ENCODE measurements around the gene MAP3K8.
"Not testable (repeated sequence)": the region's sequence is repeated elsewhere in the genome, so short reads cannot be mapped to it uniquely, and the experiment has no call there.

MAP3K8 gene

DNA sequence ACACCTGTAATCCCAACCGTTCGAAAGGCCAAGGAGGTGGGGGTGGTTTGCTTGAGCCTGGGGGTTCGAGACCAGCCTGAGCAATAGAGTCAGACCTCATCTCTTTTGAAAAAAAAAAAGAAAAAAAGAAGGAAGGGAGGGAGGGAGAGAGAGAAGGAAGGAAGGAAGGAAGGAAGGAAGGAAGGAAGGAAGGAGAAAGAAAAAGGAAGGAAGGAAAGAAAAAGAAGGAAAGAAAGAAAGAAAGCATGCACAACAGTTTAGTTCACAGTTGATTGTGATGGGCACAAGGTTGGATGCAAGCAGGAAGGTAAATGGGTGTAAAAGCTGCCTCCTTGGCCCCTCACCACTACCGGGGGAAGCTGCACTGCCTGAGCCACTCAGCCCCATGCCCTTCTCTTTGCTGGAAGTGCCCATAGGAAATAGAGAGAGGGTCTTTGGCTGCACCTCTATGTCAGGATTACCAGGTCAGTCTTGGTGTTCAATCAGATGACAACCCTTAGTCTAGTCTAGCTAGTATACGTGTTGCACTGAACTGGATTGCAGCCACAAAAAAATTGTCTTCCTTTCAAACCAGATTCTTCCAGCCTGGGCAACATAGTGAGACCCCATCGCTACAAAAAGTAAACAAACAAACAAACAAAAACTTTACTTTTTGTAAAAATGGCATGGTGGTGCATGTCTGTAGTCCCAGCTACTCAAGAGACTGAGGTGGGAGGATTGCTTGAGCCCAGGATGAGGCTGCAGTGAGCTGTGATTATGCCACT is 20.0 kb downstream of the MAP3K8 start:
- no peak for DNase-seq

DNA sequence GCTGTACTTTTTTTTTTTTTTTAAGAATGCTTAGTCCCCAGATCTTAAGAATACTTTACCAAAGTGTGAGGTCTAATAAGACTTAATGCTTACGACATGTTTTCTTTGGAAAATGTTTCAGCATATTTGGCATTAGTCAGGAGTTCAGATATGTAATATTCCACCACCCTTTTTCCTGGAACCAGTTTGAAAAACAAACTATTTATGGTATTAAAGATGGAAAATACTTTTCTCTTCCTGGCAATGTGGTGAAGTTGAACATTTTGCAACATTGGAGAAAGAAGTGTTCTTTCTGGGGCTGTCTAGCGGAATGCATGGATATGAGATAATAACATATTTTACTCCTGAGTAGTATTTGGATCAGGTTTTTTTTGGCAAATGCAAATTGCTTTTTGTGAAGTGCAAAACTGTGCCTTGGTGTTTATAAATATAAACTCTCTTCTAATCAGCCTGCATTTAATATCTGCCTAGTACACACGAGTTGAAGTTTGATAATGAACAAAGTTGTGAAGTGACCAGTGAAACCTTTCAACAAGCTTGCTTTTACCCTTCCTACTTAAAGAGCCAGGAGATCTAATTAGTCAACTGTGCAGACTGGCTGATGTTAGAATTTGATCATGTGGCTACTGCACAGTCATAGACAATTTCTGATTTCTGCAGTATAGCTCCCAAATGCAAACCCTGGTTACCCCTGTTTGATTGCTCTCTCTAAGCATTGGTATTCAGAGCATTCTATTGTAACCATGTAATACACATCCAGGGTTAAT is 20.9 kb downstream of the MAP3K8 start:
- no peak for DNase-seq

DNA sequence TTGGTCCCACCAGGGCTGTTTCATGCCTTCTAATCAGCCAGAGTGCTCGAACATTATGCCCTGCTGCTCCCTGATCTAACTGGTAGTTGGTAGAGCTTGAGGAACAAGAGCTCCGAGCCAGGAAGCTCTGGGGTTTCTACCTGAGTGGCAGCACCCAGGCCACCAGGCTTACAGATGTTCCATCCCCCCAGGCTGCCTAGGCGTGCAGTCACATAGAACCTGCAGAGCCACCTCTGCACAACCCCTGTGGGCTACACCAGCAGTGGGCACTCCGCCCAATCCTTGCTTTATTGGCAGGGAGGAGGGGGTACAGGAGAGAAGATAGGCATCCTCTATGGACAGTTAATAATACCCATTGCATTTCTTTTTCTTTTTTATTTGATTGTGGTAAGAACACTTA is 21.8 kb downstream of the MAP3K8 start:
- no peak for DNase-seq

DNA sequence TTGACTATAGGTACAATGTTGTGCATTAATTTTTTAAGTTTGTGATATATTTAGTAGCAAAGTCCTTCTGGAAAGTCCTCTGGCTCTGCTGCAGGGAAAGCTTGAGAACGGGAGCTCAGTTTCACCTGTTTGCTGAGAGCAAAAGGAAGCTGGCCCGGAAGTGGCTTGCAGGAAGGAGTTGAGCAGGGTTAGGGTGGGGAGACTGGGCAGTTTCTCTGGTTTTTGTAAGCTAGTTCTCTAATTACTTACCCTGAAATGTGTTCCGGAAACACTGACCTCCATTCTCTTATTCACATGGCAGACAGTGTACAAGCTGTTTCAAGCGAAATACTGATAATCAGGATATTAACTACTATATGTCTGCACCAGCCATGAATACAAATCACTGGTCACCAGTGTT is 22.3 kb downstream of the MAP3K8 start:
- DNase-seq = no peak

DNA sequence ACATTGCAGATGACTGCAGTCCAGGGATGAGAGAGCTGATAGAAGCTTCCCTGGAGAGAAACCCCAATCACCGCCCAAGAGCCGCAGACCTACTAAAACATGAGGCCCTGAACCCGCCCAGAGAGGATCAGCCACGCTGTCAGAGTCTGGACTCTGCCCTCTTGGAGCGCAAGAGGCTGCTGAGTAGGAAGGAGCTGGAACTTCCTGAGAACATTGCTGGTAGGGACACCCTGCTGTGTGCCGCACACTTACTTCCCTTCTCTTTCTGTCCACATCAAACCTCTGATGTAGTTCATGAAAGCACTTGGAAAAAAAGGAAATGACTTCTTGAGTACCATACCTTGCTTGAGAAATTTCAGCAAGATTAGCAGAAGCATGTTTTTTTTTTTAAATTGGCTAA is 25.3 kb downstream of the MAP3K8 start:
- no peak for DNase-seq

DNA sequence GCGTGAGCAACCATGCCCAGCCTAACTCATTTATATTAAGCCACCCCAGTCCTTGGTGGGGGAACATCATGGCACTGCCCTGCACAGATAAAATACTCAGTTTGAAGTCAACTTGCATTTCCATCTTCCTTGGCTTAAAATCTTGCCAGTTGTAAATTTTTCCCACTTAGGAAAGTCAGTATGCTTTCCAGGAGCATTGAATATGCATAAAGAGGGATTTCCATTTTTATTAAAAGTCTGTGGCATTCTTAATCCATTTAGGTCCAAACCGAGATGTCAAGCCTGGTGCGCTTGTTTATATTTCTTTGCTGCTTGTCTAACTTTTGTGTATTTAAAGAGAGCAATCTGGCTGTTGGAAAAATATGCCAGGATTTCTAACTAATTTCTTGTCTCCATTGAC is 26.1 kb downstream of the MAP3K8 start:
- no peak for DNase-seq

DNA sequence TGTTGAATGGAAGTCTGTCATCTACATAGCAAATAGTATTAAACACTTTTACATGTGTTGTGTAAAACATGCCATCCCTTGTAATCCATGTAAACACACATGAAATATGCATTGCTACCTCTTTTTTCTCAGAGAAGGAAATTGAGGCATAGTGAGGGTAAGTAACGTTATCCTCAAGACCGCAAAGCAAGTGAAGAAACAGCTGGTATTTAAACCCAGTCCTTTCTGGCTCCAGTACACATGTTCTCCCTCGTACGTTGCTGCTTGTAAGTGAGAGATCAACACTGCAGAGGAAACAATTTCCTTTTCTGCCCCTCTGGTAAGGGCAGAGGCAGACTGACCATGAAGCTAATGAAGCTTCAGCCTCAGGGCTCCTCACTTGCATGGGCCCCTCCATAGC is 28.5 kb downstream of the MAP3K8 start:
- no peak for DNase-seq

DNA sequence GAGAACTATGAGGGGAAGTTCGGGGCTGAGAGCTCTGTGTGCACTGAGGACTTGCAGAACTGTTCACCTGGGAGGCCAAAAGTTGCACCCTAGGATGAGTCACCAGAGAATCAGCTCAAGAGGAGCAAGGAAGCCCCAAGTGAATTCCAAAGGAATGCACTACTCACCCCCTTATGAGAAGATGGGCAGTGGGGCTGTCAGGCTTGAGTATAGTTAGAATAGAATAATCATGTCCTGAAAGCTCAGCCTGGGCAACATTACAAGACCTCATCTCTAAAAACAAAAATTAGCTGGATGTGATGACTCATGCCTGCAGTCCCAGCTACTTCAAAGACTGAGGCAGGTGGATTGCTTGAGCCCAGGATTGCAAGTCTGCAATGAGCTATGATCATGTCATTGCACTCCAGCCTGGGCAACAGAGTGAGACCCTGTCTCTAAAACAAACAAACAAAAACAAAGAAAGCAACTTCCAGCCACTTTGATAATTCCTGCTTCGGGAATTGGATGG is 30.0 kb downstream of the MAP3K8 start:
- no peak for DNase-seq

DNA sequence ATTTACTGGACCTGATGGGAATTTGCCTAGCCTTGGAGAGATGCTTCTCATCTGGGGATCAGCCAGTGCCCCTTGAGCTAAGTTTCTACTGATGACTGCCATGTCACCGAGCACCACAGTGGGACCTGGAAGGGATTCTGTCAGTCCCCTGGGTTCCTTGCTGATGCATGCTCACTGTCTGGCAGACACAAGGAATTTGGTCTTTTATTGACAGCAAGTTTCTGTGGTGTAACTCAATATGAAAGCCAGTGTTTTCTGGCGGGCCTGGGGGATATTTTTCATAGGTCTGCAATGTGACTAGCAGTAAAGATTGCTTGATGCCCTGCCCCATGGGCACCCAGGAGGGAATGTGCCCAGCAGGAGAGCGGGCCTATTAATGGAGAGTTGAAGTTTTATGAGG is 30.7 kb downstream of the MAP3K8 start:
- no peak for DNase-seq

DNA sequence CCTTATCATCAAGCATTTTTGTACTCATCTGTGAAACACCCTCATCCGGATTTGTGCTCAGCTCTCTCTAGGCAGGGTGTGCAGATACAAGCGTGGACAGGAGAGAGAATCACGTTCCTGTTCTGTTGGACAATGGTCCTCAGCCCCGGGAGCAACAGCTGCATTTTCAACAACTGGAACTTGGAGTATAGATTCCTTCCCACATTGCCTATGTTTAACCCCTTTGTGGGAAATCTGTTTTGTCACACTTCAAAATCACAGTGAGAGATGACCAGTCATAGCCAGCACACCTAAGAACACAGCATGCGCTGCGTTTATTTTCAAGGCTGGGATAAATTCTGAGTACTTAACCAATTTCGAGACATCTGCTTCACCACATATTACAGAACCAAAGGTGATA is 32.5 kb downstream of the MAP3K8 start:
- no peak for DNase-seq

DNA sequence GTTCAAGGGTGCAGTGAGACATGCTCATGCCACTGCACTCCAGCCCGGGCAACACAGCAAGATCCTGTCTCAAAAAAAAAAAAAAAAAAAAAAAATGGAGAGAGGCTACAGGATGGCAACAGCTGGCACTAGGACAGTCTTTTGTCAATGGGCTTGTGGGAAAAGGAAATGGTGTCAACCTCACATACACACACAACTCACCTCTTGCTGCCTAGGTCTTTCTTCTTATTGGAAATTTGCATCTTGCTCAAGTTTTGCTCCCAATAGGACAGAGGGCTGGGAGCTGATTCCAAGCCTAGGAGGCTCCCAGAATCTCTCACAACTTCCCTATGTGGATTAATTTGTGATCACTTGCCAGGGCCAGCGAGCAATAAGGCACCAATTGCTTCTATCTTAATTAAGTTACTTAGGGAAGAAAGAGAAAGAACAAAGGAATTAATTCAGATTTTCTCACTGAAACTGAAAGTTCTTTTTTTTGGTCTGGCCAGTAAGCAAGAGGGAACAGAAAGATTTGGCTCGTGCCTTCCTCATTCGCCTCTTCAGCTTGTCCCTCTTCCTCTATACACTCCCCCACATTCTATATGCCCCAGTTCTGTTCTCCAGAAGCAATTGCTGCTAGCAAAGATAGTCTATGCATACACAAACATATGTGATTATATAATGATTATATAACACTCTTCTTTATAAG is 33.8 kb downstream of the MAP3K8 start:
- DNase-seq = peak; percentile 54

DNA sequence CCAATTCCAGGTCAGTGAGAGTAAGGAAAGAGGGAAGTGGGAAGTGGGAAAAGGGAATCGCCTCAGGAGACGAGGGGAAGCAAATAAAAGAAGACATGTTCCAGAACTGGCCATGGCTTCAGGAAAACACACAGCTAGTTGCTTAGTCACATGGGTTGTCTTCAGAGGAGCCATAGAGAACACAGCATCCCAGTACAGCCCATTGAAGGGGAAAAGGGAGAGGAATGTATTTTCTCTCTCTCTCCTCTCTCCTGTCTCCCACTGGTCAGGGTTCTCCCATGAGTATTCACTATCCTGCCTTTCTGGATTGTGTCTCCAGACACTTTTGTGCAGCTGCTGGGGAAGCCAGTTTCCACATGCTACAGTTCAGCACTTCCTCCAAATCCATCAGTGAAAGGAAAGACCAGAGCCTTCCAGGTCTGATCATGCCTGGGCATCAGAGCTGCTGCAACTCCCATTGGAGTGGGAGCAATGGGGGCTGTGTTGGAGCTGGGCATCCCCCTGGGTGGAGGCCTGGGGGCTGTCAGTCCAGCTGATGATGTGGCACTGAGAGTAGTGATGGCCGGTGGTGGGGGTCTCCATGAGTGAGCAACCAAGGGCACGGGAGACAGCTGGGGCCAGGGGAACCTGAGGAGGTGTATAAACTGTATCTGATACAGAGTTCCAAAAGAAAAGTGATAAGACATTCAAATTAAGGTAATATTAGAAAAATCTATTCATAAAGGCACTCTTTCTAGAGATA is 38.6 kb downstream of the MAP3K8 start:
- DNase-seq = no peak

DNA sequence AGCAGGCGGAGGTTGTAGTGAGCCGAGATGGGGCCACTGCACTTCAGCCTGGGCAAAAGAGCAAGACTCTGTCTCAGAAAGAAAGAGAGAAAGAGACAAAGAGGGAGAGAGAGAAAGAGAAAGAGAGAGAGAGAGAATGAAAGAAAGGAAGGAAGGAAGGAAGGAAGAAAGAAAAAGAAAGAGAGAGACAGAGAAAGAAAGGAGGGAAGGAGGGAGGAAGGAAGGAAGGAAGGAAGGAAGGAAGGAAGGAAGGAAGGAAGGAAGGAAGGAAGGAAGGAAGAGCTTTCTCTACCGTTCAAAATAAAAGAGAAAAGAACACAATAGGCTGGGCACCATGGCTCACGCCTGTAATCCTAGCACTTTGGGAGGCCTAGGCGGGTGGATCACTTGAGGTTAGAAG is 41.5 kb downstream of the MAP3K8 start:
- DNase-seq = not testable (repeated sequence)

DNA sequence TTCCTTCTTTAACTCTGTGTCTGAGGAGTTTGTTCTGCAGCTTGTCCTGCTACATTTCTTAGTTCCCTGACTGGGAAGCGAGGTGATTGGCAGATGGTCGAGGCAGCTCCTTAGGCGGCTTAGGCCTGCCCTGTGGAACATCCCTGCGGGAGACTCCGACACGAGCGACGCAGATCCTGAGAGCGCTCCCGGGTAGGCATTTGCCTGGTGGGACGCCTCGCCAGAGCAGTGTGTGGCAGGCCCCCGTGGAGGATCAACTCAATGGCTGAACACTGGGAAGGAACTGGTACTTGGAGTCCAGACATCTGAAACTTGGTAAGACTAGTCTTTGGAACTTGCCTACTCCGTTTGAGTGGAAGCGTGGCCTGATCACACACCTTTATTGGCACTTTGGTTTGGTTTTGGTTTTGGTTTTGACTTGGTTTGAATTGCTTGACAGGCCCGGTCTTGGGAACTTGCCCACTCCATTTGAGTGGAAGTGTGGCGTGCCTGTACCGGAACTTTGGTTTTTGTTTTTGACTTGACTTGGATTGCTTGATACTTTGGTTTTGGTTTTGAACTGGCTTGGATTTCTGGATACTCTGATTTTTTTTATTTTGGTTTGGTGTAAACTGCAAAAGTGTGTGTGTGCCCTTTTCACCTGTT is 42.6 kb downstream of the MAP3K8 start:
- DNase-seq = no peak

DNA sequence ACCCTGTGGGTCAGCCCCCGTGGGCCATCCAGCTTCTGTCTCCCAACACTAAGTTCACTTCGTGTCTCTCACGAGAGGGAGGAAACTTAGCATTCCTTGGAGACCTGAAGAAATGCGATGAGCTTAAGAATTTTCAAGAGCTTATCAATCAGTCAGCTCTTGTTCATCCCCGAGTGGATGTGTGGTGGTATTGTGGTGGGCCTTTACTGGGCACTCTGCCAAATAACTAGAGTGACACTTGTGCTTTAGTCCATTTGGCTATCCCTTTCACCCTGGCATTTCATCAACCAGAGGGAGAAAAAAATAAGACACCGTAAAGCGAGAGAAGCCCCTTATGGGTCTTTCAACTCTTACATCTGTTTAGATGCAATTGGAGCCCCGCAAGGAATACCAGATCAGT is 45.5 kb downstream of the MAP3K8 start:
- not testable (repeated sequence) for DNase-seq

DNA sequence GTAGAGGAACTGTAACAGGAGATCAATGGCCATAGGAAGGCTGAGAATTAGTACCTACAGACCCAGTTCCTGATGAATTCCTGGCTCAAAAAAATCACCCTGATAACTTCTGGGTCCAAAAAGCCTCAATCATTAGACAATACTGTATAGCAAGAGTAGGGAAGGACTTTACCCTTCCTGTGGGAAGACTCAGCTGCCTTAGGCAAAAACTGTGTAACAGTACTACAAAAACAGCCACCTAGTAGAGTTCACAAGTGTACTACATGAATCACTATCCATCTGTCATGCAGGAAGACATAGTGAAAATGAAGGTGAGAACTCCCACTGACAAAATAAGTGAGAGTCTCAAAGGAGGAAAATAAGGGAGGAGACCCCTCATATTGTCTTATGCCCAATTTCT is 47.6 kb downstream of the MAP3K8 start:
- DNase-seq = no peak

DNA sequence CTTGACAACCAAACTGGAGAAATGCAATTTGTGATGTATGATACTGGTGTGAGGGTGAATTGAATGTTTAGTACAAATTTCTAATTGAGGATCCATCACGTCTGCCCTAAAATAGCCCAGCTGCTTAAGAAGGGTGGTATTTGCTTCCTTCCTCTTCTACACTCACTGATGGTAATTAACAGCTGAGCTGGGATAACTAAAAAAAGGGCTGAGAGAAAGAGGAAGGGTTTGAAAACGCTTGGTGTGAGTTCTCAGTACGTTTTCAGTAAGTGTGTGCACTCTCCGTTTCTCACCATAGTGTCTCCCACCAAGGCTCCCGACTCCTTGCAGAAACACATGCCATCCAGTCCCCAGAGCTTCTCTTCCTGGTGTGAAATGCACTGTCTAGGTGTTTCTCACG is 54.3 kb downstream of the MAP3K8 start:
- peak; percentile 81 for DNase-seq

DNA sequence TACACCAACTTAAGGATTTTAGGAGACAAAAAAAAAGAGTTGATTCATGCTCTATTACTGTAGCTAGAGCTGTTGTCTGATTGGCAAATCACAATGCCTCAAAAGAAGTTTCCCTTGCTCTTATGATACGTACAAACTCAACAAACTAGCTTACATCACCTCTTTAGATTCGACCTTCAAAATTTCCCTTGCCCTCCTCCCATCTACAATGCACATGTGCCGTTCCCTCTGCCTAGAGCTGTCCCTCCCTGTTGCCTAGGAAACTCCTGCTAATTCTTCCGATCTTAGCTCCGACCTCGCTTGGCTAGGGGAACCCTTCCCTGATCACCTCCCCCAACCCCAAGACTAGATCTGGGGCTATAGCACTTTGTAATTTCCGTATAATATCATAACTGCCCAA is 55.4 kb downstream of the MAP3K8 start:
- no peak for DNase-seq

DNA sequence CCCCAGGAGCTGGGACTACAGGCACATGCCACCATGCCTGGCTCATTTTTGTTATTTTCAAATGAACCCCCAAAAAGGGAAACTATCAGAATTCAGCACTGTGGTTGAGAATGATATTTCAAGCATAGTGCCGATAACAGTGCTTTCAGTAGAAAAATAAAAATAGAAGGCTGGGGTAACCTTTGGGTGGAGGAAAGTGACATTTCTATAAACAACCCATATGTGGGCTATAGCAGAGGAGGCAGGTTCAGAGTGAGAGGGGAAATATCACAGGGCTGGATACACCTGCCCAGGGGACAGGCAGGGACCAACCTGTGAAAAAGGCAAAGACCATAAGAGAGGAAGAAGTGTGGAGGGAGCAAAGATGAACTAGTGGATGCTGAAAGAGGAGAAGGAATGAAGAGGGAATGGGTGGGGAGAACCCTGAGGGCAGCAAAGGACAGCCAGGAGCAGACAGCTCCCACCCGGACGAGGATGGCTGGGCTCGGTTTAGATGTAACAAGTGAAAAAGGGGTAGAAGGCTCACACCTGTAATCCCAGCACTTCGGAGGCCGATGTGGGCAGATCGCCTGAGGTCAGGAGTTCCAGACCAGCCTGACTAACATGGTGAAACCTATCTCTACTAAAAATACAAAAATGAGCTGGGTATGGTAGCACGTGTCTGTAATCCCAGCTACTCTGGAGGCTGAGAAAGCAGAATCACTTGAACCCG is 56.5 kb downstream of the MAP3K8 start:
- no peak for DNase-seq

DNA sequence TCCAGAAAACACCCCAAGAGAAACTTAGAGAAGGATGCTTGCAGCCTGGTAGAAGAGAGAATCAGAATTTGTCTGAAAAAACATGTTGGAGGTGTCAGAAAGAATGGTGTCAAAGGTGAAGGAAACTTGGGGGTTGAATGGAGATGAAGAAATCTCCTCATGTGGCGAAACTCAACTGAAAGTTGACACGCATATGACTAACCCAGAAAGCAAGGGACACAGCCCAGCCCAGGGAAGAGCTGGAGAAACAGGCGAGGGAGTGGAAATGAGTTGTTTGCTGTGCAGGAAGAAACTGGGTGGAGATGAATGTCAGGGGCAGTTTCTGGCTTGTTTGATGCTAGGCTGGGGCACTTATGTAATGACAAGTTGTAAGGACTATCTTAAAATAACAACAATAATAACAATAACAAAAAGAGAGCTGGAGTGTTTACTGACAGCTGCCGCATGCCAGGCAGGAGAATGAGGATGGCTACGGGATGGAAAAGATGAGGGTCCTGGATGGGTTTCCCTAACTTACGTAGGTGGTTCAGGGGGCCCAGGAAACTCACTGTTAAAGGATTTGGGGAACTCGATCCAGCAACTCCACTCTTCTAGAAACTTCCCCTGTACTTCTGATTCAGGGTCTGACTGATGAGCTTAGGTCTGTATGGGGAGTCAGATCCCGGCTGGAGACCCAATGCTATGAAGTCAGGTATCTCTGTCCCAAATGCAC is 57.4 kb downstream of the MAP3K8 start:
- no peak for DNase-seq

DNA sequence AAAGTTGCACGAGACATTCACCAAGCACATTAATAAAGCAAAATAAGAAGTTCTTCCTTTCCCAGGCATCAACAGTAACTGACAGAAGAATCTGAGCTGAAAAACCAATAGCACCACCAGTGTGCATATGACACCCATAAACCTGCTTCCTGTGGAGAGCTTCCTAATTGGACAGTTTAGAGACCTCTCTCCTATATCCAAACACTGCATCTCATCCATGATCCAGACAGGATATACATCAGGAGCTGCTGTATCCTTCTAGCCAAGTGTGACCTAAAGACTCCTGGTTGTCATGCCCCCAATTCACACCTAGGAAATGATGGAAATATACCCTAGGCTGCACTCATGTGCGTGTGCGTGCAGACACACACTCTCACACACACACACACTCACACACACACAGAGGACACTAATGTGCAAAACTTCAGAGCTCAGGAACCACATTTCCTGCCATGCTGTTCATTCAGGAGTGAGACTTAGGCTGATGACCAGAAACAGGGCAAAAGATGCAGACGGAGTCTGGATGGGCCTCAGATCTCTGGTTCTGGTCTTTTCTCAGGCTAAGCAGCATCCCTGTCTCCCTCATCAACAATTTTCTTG is 58.0 kb downstream of the MAP3K8 start:
- no peak for DNase-seq

Data from RPMI8226 (cell line).